PC-3 (cell line): ENCODE results near the gene SLC4A9. TPM values are rescaled to one million over a fixed set of nuclear protein-coding genes. Genes with fewer than 3 reads are reported as not detected.

ENCODE experiments used
- ATAC-seq: fragments of 200-7000 bp; cut with Tn5 transposase; 2 replicates; pipeline ENCODE4 v1.9.1; 2020; ENCODE audit warnings: mild to moderate bottlenecking, moderate library complexity
- BruUV-seq: library from RNA; stranded (reverse); fragments of 400-500 nt; replicated peaks from 2 replicates; lab custom pipeline; 2021; lab: Mats Ljungman, UMichigan
- CTCF ChIA-PET: fragments of 300-600 bp; sonication (Branson Sonifier 250); formaldehyde crosslinking; loops from one replicate; lab custom pipeline; 2022; ENCODE audit warnings: antibody characterized with exemption; lab: Charles Lee
- POLR2A ChIA-PET: fragments of 300-600 bp; sonication (Branson Sonifier 250); formaldehyde crosslinking; loops from one replicate; lab custom pipeline; 2022; ENCODE audit warnings: antibody characterized with exemption; ENCODE audit not compliant: unreplicated experiment; lab: Charles Lee
- DNase-seq: peaks from one replicate; pipeline ENCODE4 v3.0.0-alpha.2; 2015
- H2AFZ ChIP-seq: fragments of 300-600 bp; sonication (generic); 2 replicates; pipeline ENCODE4 v1.6.0; 2016; ENCODE audit warnings: antibody characterized with exemption, low read length
- H3F3A ChIP-seq: fragments of 300-600 bp; sonication (generic); one replicate; pipeline ENCODE4 v1.6.0; 2017; ENCODE audit warnings: antibody characterized with exemption, low read length, control low read depth, mild to moderate bottlenecking; ENCODE audit not compliant: unreplicated experiment
- H3K27ac ChIP-seq: fragments of 300-600 bp; sonication (generic); 2 replicates; pipeline ENCODE4 v1.5.1; 2016; ENCODE audit warnings: mild to moderate bottlenecking, low read length
- H3K27me3 ChIP-seq: fragments of 300-600 bp; sonication (generic); 2 replicates; pipeline ENCODE4 v1.6.1; 2016; ENCODE audit warnings: low read length, mixed read lengths
- H3K36me3 ChIP-seq: fragments of 300-600 bp; sonication (generic); 2 replicates; pipeline ENCODE4 v1.6.1; 2016; ENCODE audit warnings: low read depth, mixed run types, low read length, mixed read lengths
- H3K4me1 ChIP-seq: fragments of 300-600 bp; sonication (generic); 2 replicates; pipeline ENCODE4 v1.5.1; 2016; ENCODE audit warnings: low read length; ENCODE audit not compliant: insufficient read depth
- H3K4me2 ChIP-seq: fragments of 300-600 bp; sonication (generic); 2 replicates; pipeline ENCODE4 v1.6.0; 2016; ENCODE audit warnings: low read length
- H3K4me3 ChIP-seq: fragments of 300-600 bp; sonication (generic); 2 replicates; pipeline ENCODE4 v1.5.1; 2016; ENCODE audit warnings: mild to moderate bottlenecking, low read length, mixed read lengths
- H3K79me2 ChIP-seq: fragments of 300-600 bp; sonication (generic); 2 replicates; pipeline ENCODE4 v1.6.1; 2017; ENCODE audit warnings: low read length, mixed read lengths
- H3K9ac ChIP-seq: fragments of 300-600 bp; sonication (generic); 2 replicates; pipeline ENCODE4 v1.6.0; 2016; ENCODE audit warnings: mild to moderate bottlenecking, low read length
- H3K9me2 ChIP-seq: fragments of 300-600 bp; sonication (generic); replicated peaks from 2 replicates; pipeline ENCODE4 v1.6.1; 2016; ENCODE audit warnings: mixed run types, low read length, mixed read lengths
- H3K9me3 ChIP-seq: fragments of 300-600 bp; sonication (generic); 2 replicates; pipeline ENCODE4 v1.6.1; 2016; ENCODE audit warnings: low read length, mixed read lengths
- H4K20me1 ChIP-seq: fragments of 300-600 bp; sonication (generic); 2 replicates; pipeline ENCODE4 v1.6.1; 2016; ENCODE audit warnings: low read length, mixed read lengths
- EZH2 ChIP-seq: fragments of 300-600 bp; sonication (generic); IDR thresholded peaks from one replicate; pipeline ENCODE4 v1.6.1; 2017; ENCODE audit warnings: antibody characterized with exemption, mild to moderate bottlenecking, low read length; ENCODE audit not compliant: unreplicated experiment
- EZH2phosphoT487 ChIP-seq: fragments of 300-600 bp; sonication (generic); IDR thresholded peaks from 2 replicates; pipeline ENCODE4 v1.6.1; 2018; ENCODE audit warnings: mild to moderate bottlenecking, antibody characterized with exemption, low read length, borderline replicate concordance
- intact Hi-C: fragments of 100-400 bp; cut with micrococcal nuclease; formaldehyde crosslinking; loops from 2 replicates; pipeline ENCODE4 v1.9.0; 2023
- total RNA-seq: library from RNA; depleted of rRNA; stranded (reverse); fragments of >200 nt; gene quantifications from 2 replicates; pipeline ENCODE4 v1.2.3, GENCODE V29; 2014; rRNA removed
- TF ChIP-seq, protein P1 (sequence below): fragments of 300-600 bp; sonication (generic); conservative IDR thresholded peaks from 2 replicates; pipeline ENCODE4 v1.5.1; 2017; ENCODE audit warnings: antibody characterized with exemption, low read depth, mild to moderate bottlenecking, low read length

Gene SLC4A9
- total RNA-seq, 1 experiment from 2014 or later = 0.29 TPM

DNA sequence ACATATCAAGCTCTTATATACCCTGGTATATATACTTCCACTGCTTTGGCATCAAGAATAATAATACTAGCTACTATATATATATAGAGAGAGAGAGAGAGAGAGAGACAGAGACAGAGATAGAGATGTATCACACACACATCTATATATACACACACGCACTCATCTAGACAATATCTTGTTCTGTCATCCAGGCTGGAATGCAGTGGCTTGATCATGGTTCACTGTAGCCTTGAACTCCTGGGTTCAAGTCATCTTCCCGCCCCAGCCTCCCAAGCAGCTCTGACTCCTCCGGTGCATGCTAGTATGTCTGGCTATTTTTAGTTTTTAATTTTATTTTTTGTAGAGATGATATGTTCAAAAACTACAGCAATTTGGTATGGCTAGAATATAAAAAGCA lies 64.1 kb downstream of the SLC4A9 start:
- H3K79me2 ChIP-seq = peaks cover 70% of the 10 kb centered on the region
- no TSS peak for BruUV-seq
- ChIA-PET CTCF (no interaction called here), POLR2A (no interaction called here)
- H2AFZ ChIP-seq = no peak overlapping the region
- no peak overlapping the region for H3K4me3 ChIP-seq
- no peaks in the 10 kb centered on the region for H3F3A ChIP-seq
- DNase-seq (no peak), ATAC-seq (no peak)
- no peak overlapping the region for H3K4me2 ChIP-seq
- peaks cover 3% of the 10 kb centered on the region; the same call in 1 of the 2 replicates for H3K36me3 ChIP-seq
- TF ChIP-seq EZH2phosphoT487 (no peak), EZH2 (no peak)
- TF ChIP-seq, protein P1, sequence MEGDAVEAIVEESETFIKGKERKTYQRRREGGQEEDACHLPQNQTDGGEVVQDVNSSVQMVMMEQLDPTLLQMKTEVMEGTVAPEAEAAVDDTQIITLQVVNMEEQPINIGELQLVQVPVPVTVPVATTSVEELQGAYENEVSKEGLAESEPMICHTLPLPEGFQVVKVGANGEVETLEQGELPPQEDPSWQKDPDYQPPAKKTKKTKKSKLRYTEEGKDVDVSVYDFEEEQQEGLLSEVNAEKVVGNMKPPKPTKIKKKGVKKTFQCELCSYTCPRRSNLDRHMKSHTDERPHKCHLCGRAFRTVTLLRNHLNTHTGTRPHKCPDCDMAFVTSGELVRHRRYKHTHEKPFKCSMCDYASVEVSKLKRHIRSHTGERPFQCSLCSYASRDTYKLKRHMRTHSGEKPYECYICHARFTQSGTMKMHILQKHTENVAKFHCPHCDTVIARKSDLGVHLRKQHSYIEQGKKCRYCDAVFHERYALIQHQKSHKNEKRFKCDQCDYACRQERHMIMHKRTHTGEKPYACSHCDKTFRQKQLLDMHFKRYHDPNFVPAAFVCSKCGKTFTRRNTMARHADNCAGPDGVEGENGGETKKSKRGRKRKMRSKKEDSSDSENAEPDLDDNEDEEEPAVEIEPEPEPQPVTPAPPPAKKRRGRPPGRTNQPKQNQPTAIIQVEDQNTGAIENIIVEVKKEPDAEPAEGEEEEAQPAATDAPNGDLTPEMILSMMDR = no peak
- no peak overlapping the region for H3K9ac ChIP-seq
- no peak overlapping the region for H3K27ac ChIP-seq
- no peaks in the 10 kb centered on the region for H3K4me1 ChIP-seq
- no peaks in the 10 kb centered on the region for H3K9me3 ChIP-seq
- no peaks in the 10 kb centered on the region for H3K9me2 ChIP-seq
- no peaks in the 10 kb centered on the region for H3K27me3 ChIP-seq
- peaks cover 19% of the 10 kb centered on the region for H4K20me1 ChIP-seq
- intact Hi-C loops = no loop called here

Other genes starting within 250 kb of the SLC4A9 start
- 7.3 and 8.5 TPM in 2 replicates for gene PURA, start 246.1 kb upstream of the SLC4A9 start, total RNA-seq
- gene IGIP, start 234.3 kb upstream of the SLC4A9 start, total RNA-seq = 1.3 and 2.1 TPM in 2 replicates
- 24.3 and 43.3 TPM in 2 replicates for gene CYSTM1, start 185.0 kb upstream of the SLC4A9 start, total RNA-seq
- 91.9 and 125 TPM in 2 replicates for gene PFDN1, start 57.1 kb upstream of the SLC4A9 start, total RNA-seq
- gene HBEGF, start 13.6 kb upstream of the SLC4A9 start, total RNA-seq = 82.6 and 85.9 TPM in 2 replicates
- gene ANKHD1, start 41.6 kb downstream of the SLC4A9 start, total RNA-seq = 64.6 and 81.1 TPM in 2 replicates
- not detected in 2 replicates for gene EIF4EBP3, start 187.5 kb downstream of the SLC4A9 start, total RNA-seq
- 48.6 and 55.8 TPM in 2 replicates for gene SRA1, start 197.3 kb downstream of the SLC4A9 start, total RNA-seq
- gene APBB3, start 204.4 kb downstream of the SLC4A9 start, total RNA-seq = 11.4 and 13.6 TPM in 2 replicates
- gene SLC35A4, start 204.6 kb downstream of the SLC4A9 start, total RNA-seq = 25.0 and 29.1 TPM in 2 replicates